Psoas muscle (tissue), 8 donors: Measurements from ENCODE around the gene HSD17B4. TPM values are rescaled to one million over a fixed set of nuclear protein-coding genes. Genes with fewer than 3 reads are reported as not detected.

ENCODE experiments used
- ATAC-seq, 4 donors: fragments of 200-7000 bp; cut with Tn5 transposase; one replicate each; pipeline ENCODE4 v1.9.1; 2020; ENCODE audit warnings: moderate library complexity in 3 of 4, mild to moderate bottlenecking in 2 of 4
- DNase-seq, 2 donors: peaks; one replicate each; pipeline ENCODE4 v3.0.0-alpha.2; 2020
- H3K27ac ChIP-seq: fragments of 200-600 bp; one replicate; pipeline ENCODE4 v1.8.0; 2022
- H3K27me3 ChIP-seq, 3 donors: fragments of 200-600 bp in 1 of 3; one replicate each; pipeline versions ENCODE4 v1.6.1 to v1.8.0; 2013 to 2022; ENCODE audit warnings: low read length in 2 of 3, mild to moderate bottlenecking in 2 of 3, moderate library complexity in 1 of 3; ENCODE audit not compliant: insufficient read depth in 3 of 3
- H3K36me3 ChIP-seq, 2 donors: fragments of 200-600 bp in 1 of 2; one replicate each; pipeline versions ENCODE4 v1.6.1 to v1.8.0; 2013 to 2022; ENCODE audit warnings: low read depth in 1 of 2, mild to moderate bottlenecking in 1 of 2, moderate library complexity in 1 of 2; ENCODE audit not compliant: insufficient read depth in 1 of 2
- H3K4me1 ChIP-seq: fragments of 200-600 bp; one replicate; pipeline ENCODE4 v1.8.0; 2022
- H3K4me3 ChIP-seq: fragments of 200-600 bp; one replicate; pipeline ENCODE4 v1.8.0; 2022; ENCODE audit warnings: mild to moderate bottlenecking
- H3K9me3 ChIP-seq: fragments of 200-600 bp; one replicate; pipeline ENCODE4 v1.8.0; 2022
- WGBS, 3 donors: extraction: QIAGEN DNeasy Blood & Tissue Kit; methylation state at CpG; one replicate each; pipeline versions ENCODE4 v1.1.6 to v1.1.7; 2013; 5-methylcytosine and 5-hydroxymethylcytosine counted together
- intact Hi-C, 2 donors: fragments of 100-400 bp; cut with DNase I; formaldehyde crosslinking; loops; one replicate each; pipeline versions ENCODE4 v1.11.0 to v1.14.2; 2022
- long read RNA-seq, 2 donors: library from polyadenylated mRNA; unstranded; transcript quantifications; one replicate each; pipeline ENCODE4 v2.0.0, GENCODE V29; 2021
- polyA plus RNA-seq, 3 donors: library from polyadenylated mRNA; stranded (reverse); fragments of 200-250 nt; gene quantifications; one replicate each; pipeline ENCODE4 v1.2.3, GENCODE V29; 2013
- total RNA-seq, 4 donors: library from RNA; stranded (reverse); fragmentation: NEBNext Ultra II Directional in 2 of 4; extraction: Animal tissue kit (Norgen Biotek cat#: 25700) in 2 of 4; gene quantifications; one replicate each; pipeline versions ENCODE4 v1.2.1 to v1.2.4, GENCODE V29; 2021 to 2023
- TF ChIP-seq, protein P1 (sequence below): fragments of 200-600 bp; IDR thresholded peaks from one replicate; pipeline ENCODE4 v1.8.0; 2022; ENCODE audit warnings: antibody characterized with exemption
- donor health status: healthy with polysubstance abuse.
- donor health status: DM: no; HTN: no; CAD: no; lungs with moderate emphysema.
- donor health status: Bipolar disorder and iron deficiency.
- donor health status: healthy.
- donor health status: DM: yes; HTN: yes; CAD: no.
- donor health status: DM: no; HTN: no; CAD: no.
- donor health status: DM: no; HTN: no; CAD: no.
- donor health status: DM: yes; HTN: yes; CAD: no.

The HSD17B4 gene, protein sequence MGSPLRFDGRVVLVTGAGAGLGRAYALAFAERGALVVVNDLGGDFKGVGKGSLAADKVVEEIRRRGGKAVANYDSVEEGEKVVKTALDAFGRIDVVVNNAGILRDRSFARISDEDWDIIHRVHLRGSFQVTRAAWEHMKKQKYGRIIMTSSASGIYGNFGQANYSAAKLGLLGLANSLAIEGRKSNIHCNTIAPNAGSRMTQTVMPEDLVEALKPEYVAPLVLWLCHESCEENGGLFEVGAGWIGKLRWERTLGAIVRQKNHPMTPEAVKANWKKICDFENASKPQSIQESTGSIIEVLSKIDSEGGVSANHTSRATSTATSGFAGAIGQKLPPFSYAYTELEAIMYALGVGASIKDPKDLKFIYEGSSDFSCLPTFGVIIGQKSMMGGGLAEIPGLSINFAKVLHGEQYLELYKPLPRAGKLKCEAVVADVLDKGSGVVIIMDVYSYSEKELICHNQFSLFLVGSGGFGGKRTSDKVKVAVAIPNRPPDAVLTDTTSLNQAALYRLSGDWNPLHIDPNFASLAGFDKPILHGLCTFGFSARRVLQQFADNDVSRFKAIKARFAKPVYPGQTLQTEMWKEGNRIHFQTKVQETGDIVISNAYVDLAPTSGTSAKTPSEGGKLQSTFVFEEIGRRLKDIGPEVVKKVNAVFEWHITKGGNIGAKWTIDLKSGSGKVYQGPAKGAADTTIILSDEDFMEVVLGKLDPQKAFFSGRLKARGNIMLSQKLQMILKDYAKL
- 100 to 1,000 TPM in 3 of 4 donors, 10 to 100 TPM in 1; 60.8 to 142 (median 131) TPM for total RNA-seq
- 10 to 100 TPM; 60.5 to 66.8 (median 64.2) TPM for polyA plus RNA-seq
- long read RNA-seq, donor 1, transcript HSD17B4-201 (24 exons, 2,685 nt) = major isoform, 58 of 63 reads
- long read RNA-seq, donor 1, partial matches to known transcripts = 3 of 63 reads
- long read RNA-seq, donor 1, other reads (novel, unspliced or antisense) = 2 of 63 reads
- long read RNA-seq, donor 2, transcript HSD17B4-201 (24 exons, 2,685 nt) = major isoform, 55 of 77 reads
- long read RNA-seq, donor 2, partial matches to known transcripts = 2 of 77 reads
- long read RNA-seq, donor 2, other reads (novel, unspliced or antisense) = 14 of 77 reads

DNA sequence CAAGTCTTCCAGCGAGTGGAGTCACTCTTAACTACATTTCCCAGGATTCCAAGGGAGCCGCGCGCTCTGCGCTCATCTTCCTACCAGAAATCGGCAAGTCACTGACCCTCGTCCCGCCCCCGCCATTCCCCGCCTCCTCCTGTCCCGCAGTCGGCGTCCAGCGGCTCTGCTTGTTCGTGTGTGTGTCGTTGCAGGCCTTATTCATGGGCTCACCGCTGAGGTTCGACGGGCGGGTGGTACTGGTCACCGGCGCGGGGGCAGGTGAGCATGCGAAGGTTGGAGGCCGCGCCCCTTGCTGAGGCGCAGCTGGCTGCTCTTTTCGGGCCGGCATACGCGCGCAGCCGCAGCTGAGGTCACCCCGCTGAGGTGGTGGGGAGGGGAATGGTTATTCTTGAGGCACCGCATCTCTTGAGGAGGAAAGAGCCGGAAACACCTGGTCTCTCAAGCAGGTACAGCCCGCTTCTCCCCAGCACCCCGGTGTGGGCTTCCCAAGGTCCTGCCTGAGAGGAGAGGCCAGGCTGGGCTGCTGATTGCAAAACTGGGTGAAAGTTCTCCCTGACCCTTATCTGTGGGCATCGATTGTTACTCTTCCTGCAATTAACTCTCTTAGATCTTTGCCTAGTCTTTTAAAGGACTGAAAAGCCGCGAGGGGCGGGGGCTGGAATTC is at the start of gene HSD17B4:
TSS of gene HSD17B4 (plus strand) at position 125 of the 667 bp plus-strand sequence. CDS start at position 204, 79 bp downstream.
- TF ChIP-seq, protein P1, sequence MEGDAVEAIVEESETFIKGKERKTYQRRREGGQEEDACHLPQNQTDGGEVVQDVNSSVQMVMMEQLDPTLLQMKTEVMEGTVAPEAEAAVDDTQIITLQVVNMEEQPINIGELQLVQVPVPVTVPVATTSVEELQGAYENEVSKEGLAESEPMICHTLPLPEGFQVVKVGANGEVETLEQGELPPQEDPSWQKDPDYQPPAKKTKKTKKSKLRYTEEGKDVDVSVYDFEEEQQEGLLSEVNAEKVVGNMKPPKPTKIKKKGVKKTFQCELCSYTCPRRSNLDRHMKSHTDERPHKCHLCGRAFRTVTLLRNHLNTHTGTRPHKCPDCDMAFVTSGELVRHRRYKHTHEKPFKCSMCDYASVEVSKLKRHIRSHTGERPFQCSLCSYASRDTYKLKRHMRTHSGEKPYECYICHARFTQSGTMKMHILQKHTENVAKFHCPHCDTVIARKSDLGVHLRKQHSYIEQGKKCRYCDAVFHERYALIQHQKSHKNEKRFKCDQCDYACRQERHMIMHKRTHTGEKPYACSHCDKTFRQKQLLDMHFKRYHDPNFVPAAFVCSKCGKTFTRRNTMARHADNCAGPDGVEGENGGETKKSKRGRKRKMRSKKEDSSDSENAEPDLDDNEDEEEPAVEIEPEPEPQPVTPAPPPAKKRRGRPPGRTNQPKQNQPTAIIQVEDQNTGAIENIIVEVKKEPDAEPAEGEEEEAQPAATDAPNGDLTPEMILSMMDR = no peak
- ATAC-seq (peak; percentile 94 to 99 (median 97)), DNase-seq (peak; percentile 88 to 94)
- Histone ChIP-seq H3K9me3 (no peaks in the 10 kb centered on the region), H3K27me3 (no peaks in the 10 kb centered on the region), H3K4me1 (peaks cover 16% of the 10 kb centered on the region), H3K27ac (peak within 1 kb of the TSS; percentile 91), H3K36me3 (peaks cover 0 to 11% of the 10 kb centered on the region in 2 donors), H3K4me3 (peak within 1 kb of the TSS; percentile 91)
- 0 to 1% (median 1%) methylated on average over 38 to 42 of the region's 42 CpGs for WGBS, 3 donors
- intact Hi-C loops = no loop called here

DNA sequence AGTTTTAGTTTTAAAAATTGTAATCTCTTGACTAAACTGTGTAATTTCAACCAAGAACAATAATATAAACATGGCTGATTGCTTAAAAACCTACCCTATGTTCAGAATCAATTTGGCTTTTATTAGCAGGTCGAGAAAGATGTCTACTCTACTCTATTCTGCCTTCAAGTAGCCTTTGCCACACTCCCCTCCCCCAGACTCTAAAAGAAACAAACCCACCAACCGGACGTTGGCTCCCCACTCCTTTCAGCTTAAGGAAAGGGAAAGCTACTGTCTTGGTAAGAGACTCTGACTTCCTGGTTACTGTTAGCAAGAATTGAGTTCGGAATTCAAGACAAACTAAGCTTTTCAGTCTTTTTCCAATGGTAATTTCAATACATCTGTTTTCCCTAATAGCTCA is 49.7 kb upstream of the HSD17B4 start:
- no peaks in the 10 kb centered on the region for H3K27me3 ChIP-seq
- no peaks in the 10 kb centered on the region for H3K36me3 ChIP-seq
- H3K27ac ChIP-seq = no peak overlapping the region
- DNase-seq (no peak), ATAC-seq (no peak)
- intact Hi-C loops = loop anchor here in 1 of 2 donors (10.0 kb wide), 1 partner anchor 128 kb away; no protein-coding TSS in a partner anchor
- H3K9me3 ChIP-seq = no peaks in the 10 kb centered on the region
- TF ChIP-seq, protein P1 = no peak
- no peak overlapping the region for H3K4me3 ChIP-seq
- H3K4me1 ChIP-seq = no peaks in the 10 kb centered on the region
- WGBS, 3 donors = 64 to 69% (median 65%) methylated on average over 4 of the region's 4 CpGs

DNA sequence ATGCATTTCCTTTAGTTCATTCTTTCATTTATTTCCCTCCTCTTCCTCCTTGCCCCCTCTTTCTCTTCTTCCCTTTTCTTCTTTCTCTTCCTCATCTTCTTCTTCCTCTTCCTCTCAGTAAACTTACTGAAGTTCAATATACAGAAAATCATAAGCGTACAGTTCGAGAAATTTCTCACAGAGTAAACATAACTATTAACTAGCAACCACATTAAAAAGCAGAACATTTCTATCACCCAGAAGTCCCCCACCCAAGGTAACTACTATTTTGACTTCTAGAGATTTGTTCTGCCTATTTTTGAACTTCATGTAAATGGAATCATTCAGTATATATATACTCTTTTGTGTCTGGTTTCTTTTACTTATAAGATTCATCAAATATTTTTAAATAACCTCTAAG is 48.3 kb upstream of the HSD17B4 start:
- Histone ChIP-seq H3K27me3 (no peaks in the 10 kb centered on the region), H3K4me1 (no peaks in the 10 kb centered on the region), H3K9me3 (no peaks in the 10 kb centered on the region), H3K27ac (no peak overlapping the region), H3K4me3 (no peak overlapping the region), H3K36me3 (no peaks in the 10 kb centered on the region)
- DNase-seq = no peak
- TF ChIP-seq, protein P1 = no peak
- intact Hi-C loops = loop anchor here in 1 of 2 donors (10.0 kb wide), 1 partner anchor 129 kb away; no protein-coding TSS in a partner anchor
- WGBS, 3 donors = 94 to 97% (median 95%) methylated on average over 2 of the region's 2 CpGs
- no peak for ATAC-seq

DNA sequence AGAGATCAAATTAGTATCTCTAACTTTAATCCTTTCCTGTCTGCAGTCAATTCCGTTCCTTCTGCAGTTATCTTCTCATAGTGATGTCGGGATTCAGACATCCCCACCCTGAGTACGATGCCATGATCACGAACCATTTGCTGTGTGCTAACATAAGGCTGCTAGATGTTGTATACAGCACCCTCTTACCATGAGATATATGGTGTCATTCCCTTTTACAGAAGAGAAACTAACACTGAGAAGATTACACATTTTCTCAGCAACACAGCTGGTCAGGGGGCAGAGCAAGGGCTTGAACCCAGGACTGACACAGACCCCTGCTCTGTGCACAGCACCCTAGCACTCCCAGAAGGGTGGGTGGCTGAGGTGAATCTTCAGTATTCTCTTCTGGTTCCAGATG is 46.9 kb upstream of the HSD17B4 start:
- Histone ChIP-seq H3K4me1 (no peaks in the 10 kb centered on the region), H3K27ac (no peak overlapping the region), H3K27me3 (no peaks in the 10 kb centered on the region), H3K36me3 (no peaks in the 10 kb centered on the region), H3K4me3 (no peak overlapping the region), H3K9me3 (no peaks in the 10 kb centered on the region)
- intact Hi-C loops = loop anchor here in 1 of 2 donors (10.0 kb wide), 1 partner anchor 131 kb away; no protein-coding TSS in a partner anchor
- DNase-seq (no peak), ATAC-seq (no peak)
- 65 to 78% (median 71%) methylated on average over 4 of the region's 4 CpGs for WGBS, 3 donors
- TF ChIP-seq, protein P1 = no peak
